Mesothelial cell of epicardium (in vitro differentiated cells): ENCODE results near the gene PHF2. TPM values are rescaled to one million over a fixed set of nuclear protein-coding genes. Genes with fewer than 3 reads are reported as not detected.

Source experiments
- DNase-seq, 2 experiments: peaks; one replicate each; pipeline ENCODE4 v3.0.0; 2021; ENCODE audit warnings: low spot score in 2 of 2; ENCODE audit not compliant: unreplicated experiment in 2 of 2
- H3K27ac Mint-ChIP-seq: 2 replicates; pipeline ENCODE4 v1.8.0; 2021; ENCODE audit warnings: mixed read lengths
- H3K27me3 Mint-ChIP-seq: 2 replicates; pipeline ENCODE4 v1.8.0; 2021; ENCODE audit warnings: low read depth, mixed read lengths
- H3K36me3 Mint-ChIP-seq: 2 replicates; pipeline ENCODE4 v1.8.0; 2021; ENCODE audit warnings: mixed read lengths
- H3K4me1 Mint-ChIP-seq: 2 replicates; pipeline ENCODE4 v1.8.0; 2021; ENCODE audit warnings: mixed read lengths
- H3K4me3 Mint-ChIP-seq: 2 replicates; pipeline ENCODE4 v1.8.0; 2021; ENCODE audit warnings: mild to moderate bottlenecking, moderate library complexity, mixed read lengths
- H3K9me3 Mint-ChIP-seq: 2 replicates; pipeline ENCODE4 v1.8.0; 2021; ENCODE audit warnings: mixed read lengths
- CTCF ChIP-seq: fragments of 200-600 bp; sonication (generic); IDR thresholded peaks from one replicate; pipeline ENCODE4 v1.5.0; 2021; ENCODE audit warnings: antibody characterized with exemption; ENCODE audit not compliant: unreplicated experiment
- total RNA-seq: library from RNA; stranded (reverse); gene quantifications from 3 replicates; pipeline ENCODE4 v1.2.1, GENCODE V29; 2021

The PHF2 gene
- total RNA-seq, 1 donor from 2014 or later, result 37.6 TPM

GRCh38 chr9:93640027-93640426 lies 63.6 kb downstream of the PHF2 start:
- no peaks in the 10 kb centered on the region for H3K27me3 Mint-ChIP-seq
- H3K4me1 Mint-ChIP-seq, result peaks cover 13% of the 10 kb centered on the region
- peaks cover 84% of the 10 kb centered on the region for H3K36me3 Mint-ChIP-seq
- H3K9me3 Mint-ChIP-seq, result peaks cover 35% of the 10 kb centered on the region
- no peak for TF ChIP-seq CTCF
- DNase-seq, result no peak
- no peak overlapping the region for H3K27ac Mint-ChIP-seq
- H3K4me3 Mint-ChIP-seq, result no peak overlapping the region

DNA sequence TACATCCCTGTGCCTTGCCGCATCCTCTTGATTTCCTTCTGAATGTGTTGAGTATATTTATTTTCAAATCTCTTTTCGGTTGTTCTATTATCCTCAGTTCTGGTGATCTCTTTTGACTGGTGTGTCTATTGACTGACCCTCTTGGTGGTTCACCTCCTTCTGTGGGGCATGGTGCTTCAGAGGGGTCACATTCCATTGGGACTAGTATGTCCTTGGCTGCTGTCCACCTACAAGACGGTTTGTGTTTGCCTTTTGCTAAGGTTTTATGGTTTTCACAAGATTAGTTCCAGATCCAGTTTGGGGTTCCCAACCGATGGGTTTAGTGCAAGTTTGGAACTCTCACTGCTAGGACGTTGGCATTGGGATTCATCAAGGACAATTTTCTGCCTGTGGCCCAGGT lies 66.6 kb downstream of the PHF2 start:
- Mint-ChIP-seq H3K9me3 (peaks cover 17% of the 10 kb centered on the region), H3K27me3 (no peaks in the 10 kb centered on the region), H3K27ac (no peak overlapping the region), H3K4me1 (peaks cover 13% of the 10 kb centered on the region), H3K4me3 (no peak overlapping the region), H3K36me3 (peaks cover 56% of the 10 kb centered on the region)
- no peak for TF ChIP-seq CTCF
- no peak for DNase-seq

DNA sequence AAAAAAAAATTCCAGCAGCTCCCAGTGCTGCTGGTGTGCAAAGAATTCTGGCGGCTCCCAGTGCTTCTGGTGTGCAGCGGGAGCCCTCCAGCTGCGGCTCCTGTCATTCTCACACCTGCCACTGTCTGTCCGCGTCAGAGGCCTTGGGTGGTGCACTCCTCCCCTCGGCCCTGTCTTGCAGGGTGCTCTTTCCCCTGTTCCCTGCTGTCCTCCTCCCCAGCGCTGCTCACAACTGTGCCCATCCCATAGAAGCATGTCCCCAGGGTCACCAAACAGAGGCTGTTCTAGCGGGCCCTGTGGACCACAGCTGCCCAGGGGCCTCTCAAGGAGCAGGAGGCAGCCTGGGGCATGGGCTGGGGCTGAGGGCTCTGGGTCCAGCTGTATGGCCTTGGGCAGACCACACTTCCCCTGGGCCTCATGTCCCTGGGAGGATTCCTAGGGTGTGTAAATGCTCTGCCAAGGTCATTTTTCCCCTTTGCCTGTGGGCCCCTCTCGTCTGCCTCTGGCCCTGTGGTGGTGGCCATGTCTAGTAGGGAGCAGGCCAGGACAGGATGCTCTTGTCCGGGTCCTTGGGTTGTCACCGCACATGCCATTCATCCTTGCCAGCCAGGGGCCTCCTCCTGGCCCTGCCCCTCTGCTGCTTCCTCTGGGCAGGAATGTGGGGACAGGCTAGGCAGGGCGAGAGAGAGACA lies 68.2 kb downstream of the PHF2 start:
- H3K27me3 Mint-ChIP-seq, result no peaks in the 10 kb centered on the region
- TF ChIP-seq CTCF, result no peak
- H3K36me3 Mint-ChIP-seq, result peaks cover 47% of the 10 kb centered on the region
- peaks cover 8% of the 10 kb centered on the region for H3K9me3 Mint-ChIP-seq
- H3K27ac Mint-ChIP-seq, result no peak overlapping the region
- H3K4me3 Mint-ChIP-seq, result no peak overlapping the region
- H3K4me1 Mint-ChIP-seq, result peaks cover 13% of the 10 kb centered on the region
- peak in 1 of 2 experiments; percentile 30 for DNase-seq

DNA sequence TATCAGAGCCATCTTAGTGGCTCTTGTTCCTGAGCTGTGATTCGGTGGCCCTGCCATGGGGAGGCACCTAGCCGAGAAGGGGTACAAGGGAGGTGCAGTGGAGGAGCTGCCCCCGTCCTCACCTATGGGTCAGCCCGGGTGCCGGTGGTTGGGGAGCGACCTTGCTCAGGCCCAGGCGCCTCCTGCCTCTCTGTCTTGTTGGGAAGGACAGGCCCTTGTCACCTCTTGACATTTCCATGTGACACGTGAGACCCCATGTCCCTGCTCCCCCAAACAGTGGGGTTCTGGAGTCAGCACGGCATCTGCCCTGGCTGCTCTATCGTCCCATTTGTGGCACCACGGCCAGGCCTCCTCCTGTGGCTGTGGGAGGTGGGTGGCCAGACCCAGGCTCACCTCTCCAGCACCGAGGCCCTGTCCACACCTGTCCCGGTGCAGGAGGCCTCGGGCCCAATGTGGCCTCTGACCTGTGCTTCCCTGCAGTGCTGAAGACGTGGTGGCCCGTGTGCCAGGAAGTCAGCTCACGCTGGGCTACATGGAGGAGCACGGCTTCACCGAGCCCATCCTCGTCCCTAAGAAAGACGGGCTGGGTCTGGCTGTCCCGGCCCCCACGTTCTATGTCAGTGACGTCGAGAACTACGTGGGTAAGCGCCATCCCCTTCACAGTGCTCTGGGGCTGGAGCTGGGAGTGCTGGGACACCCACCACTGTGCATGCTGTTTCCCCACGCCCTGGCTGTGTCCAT lies 68.9 kb downstream of the PHF2 start:
- no peak for TF ChIP-seq CTCF
- H3K27me3 Mint-ChIP-seq, result no peaks in the 10 kb centered on the region
- no peak overlapping the region for H3K4me3 Mint-ChIP-seq
- no peak overlapping the region for H3K27ac Mint-ChIP-seq
- DNase-seq, result peak in 1 of 2 experiments; percentile 31
- peaks cover 13% of the 10 kb centered on the region for H3K4me1 Mint-ChIP-seq
- peaks cover 39% of the 10 kb centered on the region for H3K36me3 Mint-ChIP-seq
- peaks cover 4% of the 10 kb centered on the region for H3K9me3 Mint-ChIP-seq

- no peak for TF ChIP-seq CTCF
- Mint-ChIP-seq H3K4me3 (no peak overlapping the region), H3K36me3 (peaks cover 32% of the 10 kb centered on the region), H3K27ac (no peak overlapping the region), H3K4me1 (peaks cover 10% of the 10 kb centered on the region), H3K9me3 (no peaks in the 10 kb centered on the region), H3K27me3 (no peaks in the 10 kb centered on the region)
- peak in 1 of 2 experiments; percentile 31 for DNase-seq
Measured at GRCh38 chr9:93645921-93646639, 69.7 kb downstream of the PHF2 start.
